ENCODE measurements around the gene DAPK2. TPM values are rescaled to one million over a fixed set of nuclear protein-coding genes. Genes with fewer than 3 reads are reported as not detected.

The DAPK2 gene
- total RNA-seq, 1 donor = 23.5 TPM

- no peak for DNase-seq (ENCODE audit: insufficient read length, low spot score, missing footprints)
- H4K20me1 ChIP-seq (ENCODE audit: insufficient read depth, low read length) = no peaks in the 10 kb centered on the region
- H3K27ac ChIP-seq (ENCODE audit: low read depth, low read length) = no peak overlapping the region
- no peak for TF ChIP-seq CTCF (IDR thresholded peaks at IDR 0.05; ENCODE audit: extremely low read depth, low read depth, low read length)
- H3K4me3 ChIP-seq (ENCODE audit: insufficient read depth, low read length) = no peak overlapping the region
- H3K36me3 ChIP-seq (ENCODE audit: insufficient read depth, low read length) = no peaks in the 10 kb centered on the region
- H3K9me3 ChIP-seq (ENCODE audit: low read depth, low read length) = no peaks in the 10 kb centered on the region
- H3K4me1 ChIP-seq (ENCODE audit: insufficient read depth, low read length) = no peaks in the 10 kb centered on the region
- H3K79me2 ChIP-seq (ENCODE audit: insufficient read depth, low read length) = no peaks in the 10 kb centered on the region
- no peak overlapping the region for H3K4me2 ChIP-seq (ENCODE audit: insufficient read depth, low read length)
- H2AFZ ChIP-seq (ENCODE audit: low read length) = no peak overlapping the region
- no peaks in the 10 kb centered on the region for H3K27me3 ChIP-seq (ENCODE audit: insufficient read depth, low read length)
These were observed 118.0 kb downstream of the DAPK2 start for GRCh38 chr15:63928185-63928842.

GRCh38 chr15:63923993-63924950 is 122.0 kb downstream of the DAPK2 start:
- Histone ChIP-seq H3K9me3 (ENCODE audit: low read depth, low read length) (no peaks in the 10 kb centered on the region), H3K4me2 (ENCODE audit: insufficient read depth, low read length) (no peak overlapping the region), H4K20me1 (ENCODE audit: insufficient read depth, low read length) (no peaks in the 10 kb centered on the region), H3K36me3 (ENCODE audit: insufficient read depth, low read length) (no peaks in the 10 kb centered on the region), H3K27ac (ENCODE audit: low read depth, low read length) (no peak overlapping the region), H3K27me3 (ENCODE audit: insufficient read depth, low read length) (no peaks in the 10 kb centered on the region), H2AFZ (ENCODE audit: low read length) (no peak overlapping the region), H3K4me3 (ENCODE audit: insufficient read depth, low read length) (no peak overlapping the region), H3K4me1 (ENCODE audit: insufficient read depth, low read length) (no peaks in the 10 kb centered on the region), H3K79me2 (ENCODE audit: insufficient read depth, low read length) (no peaks in the 10 kb centered on the region)
- peak; percentile 67 for DNase-seq (ENCODE audit: insufficient read length, low spot score, missing footprints)
- no peak for TF ChIP-seq CTCF (IDR thresholded peaks at IDR 0.05; ENCODE audit: extremely low read depth, low read depth, low read length)

- H3K36me3 ChIP-seq (ENCODE audit: insufficient read depth, low read length) = no peaks in the 10 kb centered on the region
- no peaks in the 10 kb centered on the region for H4K20me1 ChIP-seq (ENCODE audit: insufficient read depth, low read length)
- no peaks in the 10 kb centered on the region for H3K4me1 ChIP-seq (ENCODE audit: insufficient read depth, low read length)
- H3K27me3 ChIP-seq (ENCODE audit: insufficient read depth, low read length) = no peaks in the 10 kb centered on the region
- H3K4me2 ChIP-seq (ENCODE audit: insufficient read depth, low read length) = no peak overlapping the region
- no peak for DNase-seq (ENCODE audit: insufficient read length, low spot score, missing footprints)
- H3K4me3 ChIP-seq (ENCODE audit: insufficient read depth, low read length) = no peak overlapping the region
- H3K9me3 ChIP-seq (ENCODE audit: low read depth, low read length) = no peaks in the 10 kb centered on the region
- H3K27ac ChIP-seq (ENCODE audit: low read depth, low read length) = no peak overlapping the region
- no peaks in the 10 kb centered on the region for H3K79me2 ChIP-seq (ENCODE audit: insufficient read depth, low read length)
- no peak for TF ChIP-seq CTCF (IDR thresholded peaks at IDR 0.05; ENCODE audit: extremely low read depth, low read depth, low read length)
- H2AFZ ChIP-seq (ENCODE audit: low read length) = no peak overlapping the region
These were observed 123.4 kb downstream of the DAPK2 start for GRCh38 chr15:63922916-63923315.
